H1 (cell line): ENCODE results near the gene MARK3. TPM values are rescaled to one million over a fixed set of nuclear protein-coding genes. Genes with fewer than 3 reads are reported as not detected.

Experiments
- SP4 ChIP-seq: IDR thresholded peaks from 2 replicates; pipeline ENCODE4 v1.6.1; 2012; ENCODE audit warnings: low read length, inconsistent platforms
- polyA plus RNA-seq, 7 experiments: library from polyadenylated mRNA; depleted of rRNA in 3 of 7; stranded (reverse) in 5 of 7; unstranded in 2 of 7; fragments of >200 nt in 5 of 7; fragments of 200-250 nt in 2 of 7; gene quantifications; 1 replicate in 5 of 7; 2 replicates in 1 of 7; 4 replicates in 1 of 7; pipeline versions ENCODE4 v1.2.1 to v1.2.3, GENCODE V29; 2011 to 2013; ENCODE audit warnings: missing spikeins in 2 of 7, mixed read lengths in 2 of 7
- total RNA-seq: library from RNA; stranded (reverse); fragmentation: NEBNext Ultra II Directional; extraction: Animal tissue kit (Norgen Biotek cat#: 25700); gene quantifications from 2 replicates; pipeline ENCODE4 v1.2.1, GENCODE V29; 2021

MARK3 gene
- total and polyA plus RNA-seq, 2 of the 8 experiments (the other 6 are each of a cell fraction or from before 2014, with no cell fraction given) = 39.4 to 76.9 TPM

GRCh38 chr14:103528146-103528586 is 143.0 kb downstream of the MARK3 start (continued):
- TF ChIP-seq SP4 = no peak
